Esophagus squamous epithelium (tissue), 4 donors: ENCODE data around the gene PTPRN2.

Source experiments
- POLR2A ChIP-seq, 4 donors: fragments of 450-650 bp; IDR thresholded peaks; one replicate each; pipeline ENCODE4 v1.6.1; 2017; ENCODE audit warnings: antibody characterized with exemption in 4 of 4, mild to moderate bottlenecking in 4 of 4, moderate library complexity in 3 of 4
- TF ChIP-seq, protein P1 (sequence below), 6 experiments: fragments of 450-650 bp in 4 of 6; fragments of 200-600 bp in 2 of 6; sonication (generic) in 2 of 6; IDR thresholded peaks; one replicate each; pipeline ENCODE4 v1.5.1; 2016 to 2019; ENCODE audit warnings: antibody characterized with exemption in 6 of 6, mild to moderate bottlenecking in 4 of 6, moderate library complexity in 4 of 6

- TF ChIP-seq, protein P1, sequence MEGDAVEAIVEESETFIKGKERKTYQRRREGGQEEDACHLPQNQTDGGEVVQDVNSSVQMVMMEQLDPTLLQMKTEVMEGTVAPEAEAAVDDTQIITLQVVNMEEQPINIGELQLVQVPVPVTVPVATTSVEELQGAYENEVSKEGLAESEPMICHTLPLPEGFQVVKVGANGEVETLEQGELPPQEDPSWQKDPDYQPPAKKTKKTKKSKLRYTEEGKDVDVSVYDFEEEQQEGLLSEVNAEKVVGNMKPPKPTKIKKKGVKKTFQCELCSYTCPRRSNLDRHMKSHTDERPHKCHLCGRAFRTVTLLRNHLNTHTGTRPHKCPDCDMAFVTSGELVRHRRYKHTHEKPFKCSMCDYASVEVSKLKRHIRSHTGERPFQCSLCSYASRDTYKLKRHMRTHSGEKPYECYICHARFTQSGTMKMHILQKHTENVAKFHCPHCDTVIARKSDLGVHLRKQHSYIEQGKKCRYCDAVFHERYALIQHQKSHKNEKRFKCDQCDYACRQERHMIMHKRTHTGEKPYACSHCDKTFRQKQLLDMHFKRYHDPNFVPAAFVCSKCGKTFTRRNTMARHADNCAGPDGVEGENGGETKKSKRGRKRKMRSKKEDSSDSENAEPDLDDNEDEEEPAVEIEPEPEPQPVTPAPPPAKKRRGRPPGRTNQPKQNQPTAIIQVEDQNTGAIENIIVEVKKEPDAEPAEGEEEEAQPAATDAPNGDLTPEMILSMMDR (IDR thresholded peaks at IDR 0.05) = no peak
- TF ChIP-seq POLR2A (IDR thresholded peaks at IDR 0.05) = no peak
Observed at GRCh38 chr7:157796846-157797245, 790.8 kb downstream of the PTPRN2 start.
